ENCODE measurements around the gene MED27.

Gene MED27

DNA sequence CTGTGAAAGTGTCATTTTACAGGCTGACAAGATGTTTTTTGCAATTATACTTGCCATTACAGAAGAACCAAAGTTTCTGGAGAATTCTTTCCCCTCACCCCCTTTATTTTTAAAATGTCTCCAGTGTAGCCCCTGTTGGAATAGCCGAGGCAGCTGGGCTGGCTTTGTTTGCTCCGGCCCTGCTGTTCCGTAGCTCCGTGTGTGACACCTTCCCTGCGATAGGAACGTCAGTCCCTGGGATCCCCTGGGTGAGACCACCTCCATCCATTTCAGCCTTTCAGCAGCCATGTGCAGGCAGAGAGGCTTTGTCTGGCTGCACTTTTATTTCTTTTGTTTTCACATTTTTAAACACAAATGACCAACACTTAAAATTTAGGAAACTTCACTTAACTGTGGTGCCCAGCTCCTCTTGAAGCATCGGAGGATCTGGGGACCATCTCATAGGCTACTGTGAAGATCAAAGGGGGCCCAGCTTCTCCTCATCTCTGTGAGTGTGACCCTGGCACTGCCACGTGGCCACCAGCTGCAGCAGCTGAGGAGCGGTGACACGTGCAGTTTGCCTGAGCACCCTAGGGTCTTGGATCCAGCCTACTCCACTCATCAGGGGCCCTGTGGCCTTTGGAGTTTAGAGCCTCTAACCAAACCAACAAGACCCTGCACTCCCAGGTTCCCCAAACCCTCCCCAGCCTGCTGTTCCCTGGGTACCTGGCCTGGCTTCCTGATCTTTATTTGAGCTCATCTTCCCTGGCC is 214.0 kb downstream of the MED27 start:
- Histone ChIP-seq H3K4ac (ENCODE audit: low read depth, low read length) (no peak overlapping the region), H4K8ac (ENCODE audit: low read depth, low read length) (no peak overlapping the region), H3K27me3 (ENCODE audit: insufficient read depth, low read length) (no peaks in the 10 kb centered on the region), H3K4me3 (ENCODE audit: low read depth, low read length) (peak overlapping the region; percentile 25), H3K79me2 (ENCODE audit: control insufficient read depth, insufficient read depth, low read length, poor library complexity) (no peaks in the 10 kb centered on the region), H2BK5ac (ENCODE audit: low read depth, low read length, poor library complexity) (no peak overlapping the region), H2BK12ac (ENCODE audit: low read length) (no peak overlapping the region), H3K14ac (ENCODE audit: low read length) (no peak overlapping the region), H2BK120ac (ENCODE audit: insufficient read depth, low read length, poor library complexity) (no peak overlapping the region), H4K91ac (ENCODE audit: low read depth, low read length) (no peak overlapping the region), H3K23ac (ENCODE audit: low read length) (no peak overlapping the region), H3K36me3 (ENCODE audit: control insufficient read depth in 1 of 2, insufficient read depth in 2 of 2, low read length in 2 of 2) (peaks cover 9% of the 10 kb centered on the region in 2 experiments), H4K12ac (ENCODE audit: low read depth, low read length) (no peak overlapping the region), H2AFZ (ENCODE audit: insufficient read depth, low read length, poor library complexity) (no peak overlapping the region), H2AK5ac (ENCODE audit: low read length) (no peak overlapping the region), H3K79me1 (ENCODE audit: low read length) (no peaks in the 10 kb centered on the region), H3K4me2 (ENCODE audit: low read length) (no peak overlapping the region), H3K18ac (ENCODE audit: low read length) (no peak overlapping the region), H3K4me1 (ENCODE audit: control insufficient read depth in 1 of 2, insufficient read depth in 2 of 2, low read length in 2 of 2) (peaks cover 4 to 7% of the 10 kb centered on the region in 2 experiments), H3K9me3 (ENCODE audit: insufficient read depth, low read depth, low read length) (no peaks in the 10 kb centered on the region), H3K9ac (ENCODE audit: low read length) (no peak overlapping the region), H3K27ac (ENCODE audit: low read depth, low read length) (no peak overlapping the region)
- no CpG with 5 or more reads among the region's 10 CpGs for WGBS (ENCODE audit: extremely low coverage, insufficient coverage, insufficient read length)
- DNase-seq = no peak

DNA sequence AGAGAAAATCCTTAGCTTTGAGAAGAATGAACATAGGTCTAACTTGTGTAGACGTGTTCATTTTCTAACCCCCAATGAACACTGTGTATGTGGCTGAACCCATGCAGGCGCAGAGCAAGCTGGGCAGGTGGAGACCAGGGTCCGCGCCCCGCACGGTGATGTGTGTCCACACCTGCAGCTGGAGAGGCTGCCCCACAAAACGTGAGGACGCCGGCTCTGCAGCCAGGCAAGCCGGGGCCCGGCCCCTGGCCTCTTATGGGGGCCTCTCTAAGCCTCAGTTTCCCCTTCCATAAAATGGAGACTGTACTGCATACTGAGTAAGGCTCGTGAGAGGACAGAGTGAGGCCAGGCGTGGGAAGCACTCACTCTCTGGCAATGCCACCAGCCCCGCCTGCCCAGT is 215.1 kb downstream of the MED27 start:
- Histone ChIP-seq H3K9ac (ENCODE audit: low read length) (no peak overlapping the region), H4K8ac (ENCODE audit: low read depth, low read length) (no peak overlapping the region), H3K79me1 (ENCODE audit: low read length) (no peaks in the 10 kb centered on the region), H3K4me1 (ENCODE audit: control insufficient read depth in 1 of 2, insufficient read depth in 2 of 2, low read length in 2 of 2) (peaks cover 1 to 5% of the 10 kb centered on the region in 2 experiments), H2BK12ac (ENCODE audit: low read length) (no peak overlapping the region), H3K23ac (ENCODE audit: low read length) (no peak overlapping the region), H3K4ac (ENCODE audit: low read depth, low read length) (no peak overlapping the region), H4K12ac (ENCODE audit: low read depth, low read length) (no peak overlapping the region), H2BK5ac (ENCODE audit: low read depth, low read length, poor library complexity) (no peak overlapping the region), H3K27ac (ENCODE audit: low read depth, low read length) (no peak overlapping the region), H3K4me2 (ENCODE audit: low read length) (no peak overlapping the region), H4K91ac (ENCODE audit: low read depth, low read length) (no peak overlapping the region), H3K18ac (ENCODE audit: low read length) (no peak overlapping the region), H3K14ac (ENCODE audit: low read length) (no peak overlapping the region), H2AK5ac (ENCODE audit: low read length) (no peak overlapping the region), H3K9me3 (ENCODE audit: insufficient read depth, low read depth, low read length) (no peaks in the 10 kb centered on the region), H3K27me3 (ENCODE audit: insufficient read depth, low read length) (no peaks in the 10 kb centered on the region), H3K36me3 (ENCODE audit: control insufficient read depth in 1 of 2, insufficient read depth in 2 of 2, low read length in 2 of 2) (peaks cover 13 to 18% of the 10 kb centered on the region in 2 experiments), H2AFZ (ENCODE audit: insufficient read depth, low read length, poor library complexity) (no peak overlapping the region), H3K4me3 (ENCODE audit: low read depth, low read length) (no peak overlapping the region), H2BK120ac (ENCODE audit: insufficient read depth, low read length, poor library complexity) (no peak overlapping the region), H3K79me2 (ENCODE audit: control insufficient read depth, insufficient read depth, low read length, poor library complexity) (no peaks in the 10 kb centered on the region)
- no peak for DNase-seq
- no CpG with 5 or more reads among the region's 14 CpGs for WGBS (ENCODE audit: extremely low coverage, insufficient coverage, insufficient read length)

DNA sequence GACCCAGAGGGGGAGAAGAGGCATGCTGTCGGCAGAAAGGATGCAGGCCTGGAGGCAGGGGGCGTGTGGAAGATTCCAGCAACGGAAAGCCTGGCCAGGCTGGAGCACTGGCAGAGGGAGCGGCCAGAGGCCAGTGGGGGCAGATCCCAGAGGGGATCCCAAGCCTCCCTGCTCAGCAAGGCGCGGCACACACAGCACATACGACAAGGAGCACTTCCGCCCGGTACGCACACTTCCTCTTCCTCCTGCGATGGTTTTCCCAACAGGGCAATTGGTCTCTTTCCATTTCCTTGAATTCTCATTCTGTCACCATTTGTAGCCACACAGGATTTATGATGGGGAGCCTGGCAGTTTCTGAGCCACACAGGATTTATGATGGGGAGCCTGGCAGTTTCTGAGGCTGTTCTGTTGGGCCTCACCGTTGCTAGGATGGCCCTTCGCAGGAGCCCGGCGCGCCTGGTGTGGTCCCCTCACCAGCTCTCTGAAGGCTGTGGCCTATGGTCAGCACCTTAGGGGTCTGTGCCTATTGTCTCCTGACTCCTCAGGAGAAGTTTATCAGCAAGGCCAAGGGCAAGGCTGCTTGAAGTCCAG is 216.3 kb downstream of the MED27 start:
- peaks cover 13 to 20% of the 10 kb centered on the region in 2 experiments for H3K36me3 ChIP-seq (ENCODE audit: control insufficient read depth in 1 of 2, insufficient read depth in 2 of 2, low read length in 2 of 2)
- H4K8ac ChIP-seq (ENCODE audit: low read depth, low read length) = no peak overlapping the region
- no CpG with 5 or more reads among the region's 16 CpGs for WGBS (ENCODE audit: extremely low coverage, insufficient coverage, insufficient read length)
- no peak overlapping the region for H2BK12ac ChIP-seq (ENCODE audit: low read length)
- H2AFZ ChIP-seq (ENCODE audit: insufficient read depth, low read length, poor library complexity) = no peak overlapping the region
- no peak overlapping the region for H2BK120ac ChIP-seq (ENCODE audit: insufficient read depth, low read length, poor library complexity)
- H3K4me1 ChIP-seq (ENCODE audit: control insufficient read depth in 1 of 2, insufficient read depth in 2 of 2, low read length in 2 of 2) = no peaks in the 10 kb centered on the region
- no peak overlapping the region for H2BK5ac ChIP-seq (ENCODE audit: low read depth, low read length, poor library complexity)
- no peak overlapping the region for H3K23ac ChIP-seq (ENCODE audit: low read length)
- H3K9ac ChIP-seq (ENCODE audit: low read length) = no peak overlapping the region
- H3K4me2 ChIP-seq (ENCODE audit: low read length) = no peak overlapping the region
- no peak overlapping the region for H3K4me3 ChIP-seq (ENCODE audit: low read depth, low read length)
- H3K27me3 ChIP-seq (ENCODE audit: insufficient read depth, low read length) = no peaks in the 10 kb centered on the region
- no peak overlapping the region for H4K12ac ChIP-seq (ENCODE audit: low read depth, low read length)
- H4K91ac ChIP-seq (ENCODE audit: low read depth, low read length) = no peak overlapping the region
- H3K14ac ChIP-seq (ENCODE audit: low read length) = no peak overlapping the region
- no peak overlapping the region for H3K27ac ChIP-seq (ENCODE audit: low read depth, low read length)
- DNase-seq = no peak
- no peak overlapping the region for H2AK5ac ChIP-seq (ENCODE audit: low read length)
- H3K4ac ChIP-seq (ENCODE audit: low read depth, low read length) = no peak overlapping the region
- no peaks in the 10 kb centered on the region for H3K9me3 ChIP-seq (ENCODE audit: insufficient read depth, low read depth, low read length)
- no peaks in the 10 kb centered on the region for H3K79me2 ChIP-seq (ENCODE audit: control insufficient read depth, insufficient read depth, low read length, poor library complexity)
- no peak overlapping the region for H3K18ac ChIP-seq (ENCODE audit: low read length)
- no peaks in the 10 kb centered on the region for H3K79me1 ChIP-seq (ENCODE audit: low read length)

DNA sequence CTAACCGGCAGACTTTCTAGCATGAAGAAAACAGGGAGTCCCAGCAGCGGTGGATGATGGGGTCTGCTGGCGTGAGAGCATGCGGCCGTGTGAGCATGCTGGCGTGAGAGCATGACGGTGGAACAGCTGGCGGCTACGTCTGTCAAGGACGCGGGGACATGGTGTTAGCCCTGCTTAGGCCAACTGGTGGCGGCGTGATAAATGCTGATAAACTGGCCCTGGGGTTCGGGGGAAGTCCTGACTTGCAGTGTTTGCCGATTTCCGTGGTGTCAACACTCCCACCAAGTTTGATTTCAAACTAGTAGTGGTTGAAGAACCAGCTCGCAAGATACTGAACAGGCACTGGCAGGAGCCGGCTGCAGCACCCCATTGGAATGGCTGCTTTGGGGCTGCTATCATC is 217.4 kb downstream of the MED27 start:
- Histone ChIP-seq H4K12ac (ENCODE audit: low read depth, low read length) (no peak overlapping the region), H3K79me2 (ENCODE audit: control insufficient read depth, insufficient read depth, low read length, poor library complexity) (no peaks in the 10 kb centered on the region), H2AK5ac (ENCODE audit: low read length) (no peak overlapping the region), H3K79me1 (ENCODE audit: low read length) (no peaks in the 10 kb centered on the region), H4K8ac (ENCODE audit: low read depth, low read length) (no peak overlapping the region), H2BK5ac (ENCODE audit: low read depth, low read length, poor library complexity) (no peak overlapping the region), H2BK12ac (ENCODE audit: low read length) (no peak overlapping the region), H3K23ac (ENCODE audit: low read length) (no peak overlapping the region), H2AFZ (ENCODE audit: insufficient read depth, low read length, poor library complexity) (no peak overlapping the region), H2BK120ac (ENCODE audit: insufficient read depth, low read length, poor library complexity) (no peak overlapping the region), H3K4ac (ENCODE audit: low read depth, low read length) (no peak overlapping the region), H3K14ac (ENCODE audit: low read length) (no peak overlapping the region), H3K4me3 (ENCODE audit: low read depth, low read length) (no peak overlapping the region), H3K27ac (ENCODE audit: low read depth, low read length) (no peak overlapping the region), H3K18ac (ENCODE audit: low read length) (no peak overlapping the region), H3K36me3 (ENCODE audit: control insufficient read depth in 1 of 2, insufficient read depth in 2 of 2, low read length in 2 of 2) (peaks cover 13 to 20% of the 10 kb centered on the region in 2 experiments), H3K9ac (ENCODE audit: low read length) (no peak overlapping the region), H3K27me3 (ENCODE audit: insufficient read depth, low read length) (no peaks in the 10 kb centered on the region), H3K4me2 (ENCODE audit: low read length) (no peak overlapping the region), H4K91ac (ENCODE audit: low read depth, low read length) (no peak overlapping the region), H3K9me3 (ENCODE audit: insufficient read depth, low read depth, low read length) (no peaks in the 10 kb centered on the region), H3K4me1 (ENCODE audit: control insufficient read depth in 1 of 2, insufficient read depth in 2 of 2, low read length in 2 of 2) (no peaks in the 10 kb centered on the region)
- no peak for DNase-seq
- no CpG with 5 or more reads among the region's 18 CpGs for WGBS (ENCODE audit: extremely low coverage, insufficient coverage, insufficient read length)

Data from trophoblast cell (in vitro differentiated cells and primary cell).